Measurements from ENCODE around the gene DGKG.

The DGKG gene

DNA sequence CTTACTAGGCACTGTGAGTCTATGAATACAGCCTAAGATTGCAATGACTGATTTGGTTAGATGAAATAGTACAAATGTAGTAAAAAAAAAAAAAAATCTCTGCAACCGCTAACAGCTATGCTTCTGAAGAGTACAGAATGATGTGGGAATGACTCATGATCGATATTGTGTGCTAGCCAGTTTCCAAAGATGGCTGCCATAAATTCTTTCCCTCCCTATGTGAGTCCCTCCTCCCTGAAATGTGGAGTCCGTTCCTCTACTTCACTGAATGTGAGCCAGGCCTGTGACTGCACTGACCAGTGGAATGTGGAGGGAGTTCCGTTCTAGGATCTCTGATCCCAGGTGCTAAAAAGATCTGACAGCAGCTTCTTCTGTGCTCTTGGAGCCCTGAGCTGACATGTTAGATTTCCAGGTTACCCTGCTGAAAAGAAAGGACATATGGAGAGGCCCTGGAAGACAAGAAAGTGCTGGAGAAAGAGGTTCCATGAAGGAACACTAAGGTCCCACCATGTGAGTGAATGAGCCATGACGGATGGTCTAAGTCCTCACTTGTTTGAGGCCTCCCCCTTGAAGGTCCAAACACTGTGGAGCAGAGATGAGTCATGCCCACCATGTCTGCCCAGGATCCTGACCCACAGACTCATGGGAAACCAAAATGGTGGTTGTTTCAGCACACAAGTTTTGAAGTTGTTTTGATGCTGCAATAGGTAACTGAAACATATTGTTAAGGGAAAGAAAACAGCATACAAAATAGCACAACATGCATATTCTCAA is 46.3 kb downstream of the DGKG start:
- TF ChIP-seq, protein P1, sequence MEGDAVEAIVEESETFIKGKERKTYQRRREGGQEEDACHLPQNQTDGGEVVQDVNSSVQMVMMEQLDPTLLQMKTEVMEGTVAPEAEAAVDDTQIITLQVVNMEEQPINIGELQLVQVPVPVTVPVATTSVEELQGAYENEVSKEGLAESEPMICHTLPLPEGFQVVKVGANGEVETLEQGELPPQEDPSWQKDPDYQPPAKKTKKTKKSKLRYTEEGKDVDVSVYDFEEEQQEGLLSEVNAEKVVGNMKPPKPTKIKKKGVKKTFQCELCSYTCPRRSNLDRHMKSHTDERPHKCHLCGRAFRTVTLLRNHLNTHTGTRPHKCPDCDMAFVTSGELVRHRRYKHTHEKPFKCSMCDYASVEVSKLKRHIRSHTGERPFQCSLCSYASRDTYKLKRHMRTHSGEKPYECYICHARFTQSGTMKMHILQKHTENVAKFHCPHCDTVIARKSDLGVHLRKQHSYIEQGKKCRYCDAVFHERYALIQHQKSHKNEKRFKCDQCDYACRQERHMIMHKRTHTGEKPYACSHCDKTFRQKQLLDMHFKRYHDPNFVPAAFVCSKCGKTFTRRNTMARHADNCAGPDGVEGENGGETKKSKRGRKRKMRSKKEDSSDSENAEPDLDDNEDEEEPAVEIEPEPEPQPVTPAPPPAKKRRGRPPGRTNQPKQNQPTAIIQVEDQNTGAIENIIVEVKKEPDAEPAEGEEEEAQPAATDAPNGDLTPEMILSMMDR (IDR thresholded peaks at IDR 0.05; ENCODE audit: low read length, missing control alignments), result no peak
- DNase-seq (ENCODE audit: low read depth), result peak; percentile 9
- no peak overlapping the region for H3K4me3 ChIP-seq (replicated peaks; ENCODE audit: low read depth, low read length)

DNA sequence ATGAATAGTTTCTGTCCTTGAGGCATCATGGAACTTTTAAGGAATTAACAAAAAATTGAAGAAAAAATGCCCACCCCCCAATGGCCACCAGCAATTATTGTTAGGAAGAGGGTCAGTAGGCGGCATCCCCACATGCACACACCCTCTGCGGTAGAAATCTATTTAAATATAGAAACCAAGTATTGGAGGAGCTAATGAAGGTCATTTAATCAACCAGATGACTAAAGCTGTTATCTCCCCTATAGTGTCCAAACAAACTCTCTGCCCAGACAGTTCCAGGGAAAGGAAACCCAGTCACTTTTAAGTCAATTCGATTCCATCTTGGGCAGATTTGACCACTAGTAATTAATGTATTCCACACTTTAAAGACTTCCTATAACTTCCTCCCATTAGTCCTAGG is 47.1 kb downstream of the DGKG start:
- no peak for DNase-seq (ENCODE audit: low read depth)
- no peak overlapping the region for H3K4me3 ChIP-seq (replicated peaks; ENCODE audit: low read depth, low read length)
- TF ChIP-seq, protein P1 (IDR thresholded peaks at IDR 0.05; ENCODE audit: low read length, missing control alignments), result no peak

DNA sequence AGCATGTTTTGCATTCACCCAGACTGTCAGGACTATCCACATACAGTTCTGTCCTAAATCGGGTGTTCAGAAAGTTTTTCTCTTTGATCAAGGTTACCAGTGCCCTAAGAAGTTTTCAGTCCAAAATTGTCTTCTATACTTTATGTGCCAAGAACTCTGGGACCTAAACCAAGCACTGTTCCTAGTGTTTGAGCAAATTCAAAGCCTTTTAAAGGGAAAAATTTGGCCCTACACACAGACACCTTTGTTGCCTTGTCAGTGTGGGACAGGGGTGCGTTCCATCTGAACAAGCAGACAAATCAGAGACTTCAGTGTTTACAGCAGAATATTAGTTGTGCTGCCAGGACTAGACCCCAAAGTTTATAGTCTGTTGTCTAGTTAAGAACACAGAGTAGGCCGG is 50.6 kb downstream of the DGKG start:
- H3K4me3 ChIP-seq (replicated peaks; ENCODE audit: low read depth, low read length), result no peak overlapping the region
- TF ChIP-seq, protein P1 (IDR thresholded peaks at IDR 0.05; ENCODE audit: low read length, missing control alignments), result no peak
- DNase-seq (ENCODE audit: low read depth), result no peak

DNA sequence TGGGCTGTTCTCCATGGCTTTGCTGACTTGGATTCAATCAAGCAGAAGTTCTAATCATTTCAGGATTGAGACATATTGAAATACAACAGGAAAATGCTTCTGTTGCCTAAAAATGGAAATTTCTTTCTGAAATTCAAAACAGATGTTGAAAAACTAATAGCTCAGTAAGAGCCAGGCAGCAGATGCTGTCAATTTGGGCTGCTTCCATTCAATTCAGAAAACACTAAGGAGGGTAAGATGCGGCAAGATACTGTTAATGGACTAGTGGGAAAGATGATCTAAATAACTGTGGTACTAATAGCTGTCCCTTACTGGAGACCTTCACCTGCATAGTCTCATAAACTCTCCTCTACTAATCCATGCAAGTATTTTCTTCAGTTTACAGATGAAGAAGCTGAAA is 53.5 kb downstream of the DGKG start:
- DNase-seq (ENCODE audit: low read depth), result no peak
- H3K4me3 ChIP-seq (replicated peaks; ENCODE audit: low read depth, low read length), result no peak overlapping the region
- TF ChIP-seq, protein P1 (IDR thresholded peaks at IDR 0.05; ENCODE audit: low read length, missing control alignments), result no peak

DNA sequence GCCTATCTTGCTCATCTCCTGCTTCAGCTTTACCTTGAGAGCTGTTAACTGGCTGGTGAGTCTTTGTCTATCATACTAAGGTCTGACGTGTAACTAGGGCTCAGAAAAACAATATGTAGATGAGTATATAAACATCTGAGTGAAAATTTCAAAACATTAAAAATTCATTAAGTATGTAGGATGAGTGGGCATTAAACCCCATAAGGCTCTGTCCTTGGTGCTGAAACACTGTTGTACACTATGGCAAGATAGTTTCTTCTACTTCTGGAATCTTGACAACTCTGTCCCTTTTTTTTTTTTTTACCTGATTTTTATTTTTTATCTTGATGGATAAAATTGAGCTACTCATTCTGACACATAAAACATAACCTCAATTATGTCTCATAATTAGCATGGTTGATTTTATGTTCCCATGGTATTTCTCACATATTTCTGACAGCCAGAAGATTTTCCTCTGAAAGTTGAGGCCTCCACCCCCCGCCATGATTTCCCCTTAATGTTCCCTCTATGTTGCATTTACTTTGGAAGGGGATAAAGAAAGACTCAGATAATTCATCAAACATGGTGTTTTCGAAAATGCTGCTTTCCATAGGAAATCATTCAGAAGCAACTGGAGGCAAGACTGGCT is 54.3 kb downstream of the DGKG start:
- peak; percentile 75 for DNase-seq (ENCODE audit: low read depth)
- H3K4me3 ChIP-seq (replicated peaks; ENCODE audit: low read depth, low read length), result no peak overlapping the region
- TF ChIP-seq, protein P1 (IDR thresholded peaks at IDR 0.05; ENCODE audit: low read length, missing control alignments), result no peak

DNA sequence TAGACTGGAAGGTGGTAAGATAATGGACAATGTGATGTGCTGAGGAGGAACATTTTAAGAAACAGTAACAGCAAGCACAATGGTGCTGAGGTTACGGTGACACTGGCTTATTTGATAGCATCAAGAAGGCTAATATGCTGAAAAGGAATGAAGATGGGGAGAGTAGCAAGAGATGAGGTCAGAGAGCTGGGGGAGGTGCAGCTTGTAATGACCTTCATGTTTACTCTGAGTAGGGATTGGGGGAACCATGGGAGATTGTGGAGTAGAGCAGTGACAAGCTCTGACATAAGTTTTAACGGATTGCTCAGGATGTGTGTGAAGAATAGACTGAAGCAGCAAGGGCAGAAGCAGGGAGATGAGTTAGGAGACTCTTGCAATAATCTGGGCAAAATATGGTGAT is 56.7 kb downstream of the DGKG start:
- DNase-seq (ENCODE audit: low read depth), result no peak
- no peak overlapping the region for H3K4me3 ChIP-seq (replicated peaks; ENCODE audit: low read depth, low read length)
- TF ChIP-seq, protein P1 (IDR thresholded peaks at IDR 0.05; ENCODE audit: low read length, missing control alignments), result no peak

Data from fibroblast of pulmonary artery (primary cell).